Heart left ventricle (tissue), 13 donors: Measurements from ENCODE around the gene ZFAND2B.

Source experiments
- CTCF ChIP-seq, 12 donors: fragments of 200-600 bp; sonication (generic) in 4 of 12; IDR thresholded peaks; one replicate each; pipeline versions ENCODE4 v1.5.0 to v1.8.0; 2018 to 2022; ENCODE audit warnings: antibody characterized with exemption in 12 of 12, mild to moderate bottlenecking in 5 of 12
- POLR2A ChIP-seq, 2 donors: fragments of 450-650 bp; IDR thresholded peaks; one replicate each; pipeline ENCODE4 v1.6.1; 2017; ENCODE audit warnings: antibody characterized with exemption in 2 of 2, mild to moderate bottlenecking in 2 of 2, moderate library complexity in 2 of 2
- donor health status: ischemic (EF 13 %, LVEDD 7.1; RV severe dilation, severe dysfunction).
- donor health status: DM: no; HTN: yes; CAD: no.
- donor health status: DM: no; HTN: no; CAD: no.
- donor health status: ischemic (EF 25% LVEDD 6.9; RV normal size, moderate dysfunction).
- donor health status: ischemic (EF 25% LVEDD 5.7; RV mildly dilated, moderate dysfunction).
- donor health status: ischemic (EF 35%, LVEDD 5.7; RV mildly dilated, moderate dysfunction).
- donor health status: nonischemic (EF 11% LVEDD 7.7; RV severe dilation, severe dysfunction).
- donor health status: DM: yes; HTN: yes; CAD: no.
- donor health status: PGD.
- donor health status: ischemic (EF 29% LVEDD 5.4; RV normal size, mild dysfunction).
- donor health status: nonischemic (EF 23%, LVEDD 6.1; RV moderate dilation, normal function).

GRCh38 chr2:219228911-219229304 lies 22.3 kb downstream of the ZFAND2B start:
- TF ChIP-seq CTCF (IDR thresholded peaks at IDR 0.05), result no peak
- no peak for TF ChIP-seq POLR2A (IDR thresholded peaks at IDR 0.05)
